Neuronal stem cell (in vitro differentiated cells): ENCODE results near the gene RGMB.
A peak's percentile ranks its signal among the peaks of the same experiment; 100 is the strongest.
"Not testable (repeated sequence)": the region's sequence is repeated elsewhere in the genome, so short reads cannot be mapped to it uniquely, and the experiment has no call there.

ENCODE experiments used
- DNase-seq: peaks from one replicate; pipeline ENCODE4 v3.0.0-alpha.2; 2013; ENCODE audit warnings: low spot score
- H2AFZ ChIP-seq: one replicate; pipeline ENCODE4 v1.6.1; 2013; ENCODE audit warnings: mild to moderate bottlenecking, low read length, inconsistent platforms
- H2AK5ac ChIP-seq: 2 replicates; pipeline ENCODE4 v1.6.1; 2013; ENCODE audit warnings: low read depth, mild to moderate bottlenecking, inconsistent platforms, low read length, moderate library complexity, mixed read lengths
- H2BK120ac ChIP-seq: 2 replicates; pipeline ENCODE4 v1.6.1; 2013; ENCODE audit warnings: low read depth, mild to moderate bottlenecking, inconsistent platforms, low read length, moderate library complexity, mixed read lengths
- H2BK12ac ChIP-seq: one replicate; pipeline ENCODE4 v1.6.1; 2013; ENCODE audit warnings: low read length, inconsistent platforms
- H2BK15ac ChIP-seq: 2 replicates; pipeline ENCODE4 v1.6.1; 2013; ENCODE audit warnings: mild to moderate bottlenecking, low read length, inconsistent platforms, mixed read lengths
- H2BK5ac ChIP-seq: one replicate; pipeline ENCODE4 v1.6.1; 2013; ENCODE audit warnings: inconsistent platforms, mild to moderate bottlenecking, low read length, moderate library complexity
- H3K14ac ChIP-seq: one replicate; pipeline ENCODE4 v1.6.1; 2013; ENCODE audit warnings: low read length, inconsistent platforms
- H3K18ac ChIP-seq: 2 replicates; pipeline ENCODE4 v1.6.1; 2013; ENCODE audit warnings: low read length, inconsistent platforms
- H3K23ac ChIP-seq: 2 replicates; pipeline ENCODE4 v1.6.1; 2013; ENCODE audit warnings: low read depth, mild to moderate bottlenecking, mixed read lengths, low read length, inconsistent platforms; ENCODE audit not compliant: poor library complexity
- H3K27ac ChIP-seq: replicated peaks from 3 replicates; pipeline ENCODE4 v1.5.1; 2013; ENCODE audit warnings: low read length, inconsistent platforms
- H3K27me3 ChIP-seq, 3 experiments: 2 replicates each; pipeline ENCODE4 v1.6.1; 2013; ENCODE audit warnings: low read length in 3 of 3, mild to moderate bottlenecking in 2 of 3, inconsistent platforms in 1 of 3, low read depth in 1 of 3, mixed read lengths in 1 of 3, moderate library complexity in 1 of 3; ENCODE audit not compliant: control insufficient read depth in 3 of 3, insufficient read depth in 3 of 3
- H3K36me3 ChIP-seq, 2 donors: replicated peaks in 1 of 2; 2 replicates each; pipeline ENCODE4 v1.6.1; 2013; ENCODE audit warnings: low read length in 2 of 2; ENCODE audit not compliant: control insufficient read depth in 2 of 2, insufficient read depth in 2 of 2
- H3K4ac ChIP-seq: 2 replicates; pipeline ENCODE4 v1.6.1; 2013; ENCODE audit warnings: inconsistent platforms, mild to moderate bottlenecking, low read length, moderate library complexity
- H3K4me1 ChIP-seq, 2 donors: 1 replicate in 1 of 2; 2 replicates in 1 of 2; pipeline ENCODE4 v1.6.1; 2013; ENCODE audit warnings: low read length in 2 of 2, low read depth in 1 of 2; ENCODE audit not compliant: control insufficient read depth in 2 of 2, insufficient read depth in 1 of 2
- H3K4me2 ChIP-seq: one replicate; pipeline ENCODE4 v1.6.1; 2013; ENCODE audit warnings: mild to moderate bottlenecking, low read length, inconsistent platforms; ENCODE audit not compliant: insufficient read depth, poor library complexity, severe bottlenecking
- H3K4me3 ChIP-seq, 2 donors: 2 replicates each; pipeline ENCODE4 v1.5.1; 2013; ENCODE audit warnings: low read length in 2 of 2, mild to moderate bottlenecking in 2 of 2, inconsistent platforms in 1 of 2, moderate library complexity in 1 of 2
- H3K79me1 ChIP-seq: one replicate; pipeline ENCODE4 v1.6.1; 2013; ENCODE audit warnings: low read depth, mild to moderate bottlenecking, inconsistent platforms, low read length, moderate library complexity
- H3K9ac ChIP-seq: one replicate; pipeline ENCODE4 v1.6.1; 2013; ENCODE audit warnings: mild to moderate bottlenecking, low read depth, low read length, inconsistent platforms; ENCODE audit not compliant: poor library complexity
- H3K9me3 ChIP-seq, 2 donors: replicated peaks in 1 of 2; 2 replicates each; pipeline versions ENCODE3 to v1.6.1; 2013; ENCODE audit warnings: low read length in 2 of 2, mild to moderate bottlenecking in 2 of 2, inconsistent platforms in 1 of 2, low read depth in 1 of 2, mixed read lengths in 1 of 2, moderate library complexity in 1 of 2; ENCODE audit not compliant: control insufficient read depth in 2 of 2, insufficient read depth in 1 of 2
- H4K8ac ChIP-seq: one replicate; pipeline ENCODE4 v1.6.1; 2013; ENCODE audit warnings: low read depth, mild to moderate bottlenecking, inconsistent platforms, low read length, moderate library complexity
- H4K91ac ChIP-seq: one replicate; pipeline ENCODE4 v1.6.1; 2013; ENCODE audit warnings: low read length, low read depth, mild to moderate bottlenecking, inconsistent platforms; ENCODE audit not compliant: poor library complexity
- WGBS, 2 donors: extraction: QIAGEN DNeasy Blood & Tissue Kit; methylation state at CpG; one replicate each; pipeline ENCODE4 v1.1.7; 2013; ENCODE audit warnings: missing lambda C conversion rate in 2 of 2, mixed read lengths in 1 of 2; ENCODE audit not compliant: insufficient read length in 2 of 2, insufficient replicate concordance in 1 of 2; ENCODE audit errors: extremely low coverage in 2 of 2; 5-methylcytosine and 5-hydroxymethylcytosine counted together

Gene RGMB

GRCh38 chr5:98735806-98736507 is 37.5 kb upstream of the RGMB start:
- no peak overlapping the region for H3K4me3 ChIP-seq
- H3K9me3 ChIP-seq, result peaks cover 0 to 15% of the 10 kb centered on the region in 2 donors
- H3K9ac ChIP-seq, result no peak overlapping the region
- H3K27ac ChIP-seq, result no peak overlapping the region
- no peak overlapping the region for H4K8ac ChIP-seq
- no peak overlapping the region for H2AK5ac ChIP-seq
- no peak overlapping the region for H2BK15ac ChIP-seq
- H3K79me1 ChIP-seq, result no peaks in the 10 kb centered on the region
- H3K4me1 ChIP-seq, result no peaks in the 10 kb centered on the region
- H3K4me2 ChIP-seq, result no peak overlapping the region
- no peak overlapping the region for H2BK120ac ChIP-seq
- no peak overlapping the region for H4K91ac ChIP-seq
- H3K23ac ChIP-seq, result no peak overlapping the region
- no peak overlapping the region for H3K18ac ChIP-seq
- DNase-seq, result no peak
- H2BK5ac ChIP-seq, result no peak overlapping the region
- no peak overlapping the region for H3K14ac ChIP-seq
- no peak overlapping the region for H2AFZ ChIP-seq
- no peaks in the 10 kb centered on the region for H3K36me3 ChIP-seq
- H3K27me3 ChIP-seq, result no peaks in the 10 kb centered on the region
- no peak overlapping the region for H3K4ac ChIP-seq
- no CpG with 5 or more reads among the region's 1 CpG for whole genome bisulfite sequencing, 2 donors
- H2BK12ac ChIP-seq, result no peak overlapping the region

- Histone ChIP-seq H4K8ac (no peak overlapping the region), H3K18ac (no peak overlapping the region), H2BK5ac (no peak overlapping the region), H3K27ac (no peak overlapping the region), H3K9ac (no peak overlapping the region), H2AK5ac (no peak overlapping the region), H3K4ac (no peak overlapping the region), H2BK12ac (no peak overlapping the region), H2BK15ac (no peak overlapping the region), H4K91ac (no peak overlapping the region), H3K4me3 (no peak overlapping the region), H2BK120ac (no peak overlapping the region), H3K4me1 (no peaks in the 10 kb centered on the region), H2AFZ (no peak overlapping the region), H3K36me3 (no peaks in the 10 kb centered on the region), H3K23ac (no peak overlapping the region), H3K4me2 (no peak overlapping the region), H3K9me3 (peaks cover 0 to 15% of the 10 kb centered on the region in 2 donors), H3K79me1 (no peaks in the 10 kb centered on the region), H3K14ac (no peak overlapping the region), H3K27me3 (no peaks in the 10 kb centered on the region)
- no peak for DNase-seq
Observed at GRCh38 chr5:98736753-98737152, 36.7 kb upstream of the RGMB start.

GRCh38 chr5:98737441-98737840 is 36.0 kb upstream of the RGMB start:
- Histone ChIP-seq H3K4me3 (peak overlapping the region in 1 of 2 donors; percentile 5), H3K9me3 (peaks cover 0 to 15% of the 10 kb centered on the region in 2 donors)
- not testable (repeated sequence) for H3K4ac ChIP-seq, H2BK15ac ChIP-seq, H3K27me3 ChIP-seq, H4K8ac ChIP-seq, DNase-seq, H4K91ac ChIP-seq, H3K23ac ChIP-seq, H3K79me1 ChIP-seq, H2BK5ac ChIP-seq, H2BK12ac ChIP-seq, H2AFZ ChIP-seq, H3K36me3 ChIP-seq, H3K9ac ChIP-seq, H3K14ac ChIP-seq, H2AK5ac ChIP-seq, H3K4me1 ChIP-seq, H2BK120ac ChIP-seq, H3K18ac ChIP-seq, H3K27ac ChIP-seq, H3K4me2 ChIP-seq
- WGBS, 2 donors, result no CpG with 5 or more reads among the region's 9 CpGs

- not testable (repeated sequence) for H3K4ac ChIP-seq, H2AFZ ChIP-seq, H2BK15ac ChIP-seq, H3K27ac ChIP-seq, H3K27me3 ChIP-seq, H3K4me2 ChIP-seq, H2BK5ac ChIP-seq, H2BK12ac ChIP-seq, H3K23ac ChIP-seq, H3K9ac ChIP-seq, H3K14ac ChIP-seq, H3K4me1 ChIP-seq, H3K4me3 ChIP-seq, DNase-seq, H4K91ac ChIP-seq, H3K36me3 ChIP-seq, H4K8ac ChIP-seq, H3K18ac ChIP-seq, H2AK5ac ChIP-seq, H2BK120ac ChIP-seq, H3K79me1 ChIP-seq
- WGBS, 2 donors, result no CpG with 5 or more reads among the region's 4 CpGs
- peaks cover 0 to 15% of the 10 kb centered on the region in 2 donors for H3K9me3 ChIP-seq
Observed at GRCh38 chr5:98738481-98739149, 34.8 kb upstream of the RGMB start.
